ENCODE results near the gene RGS21.

RGS21 gene

DNA sequence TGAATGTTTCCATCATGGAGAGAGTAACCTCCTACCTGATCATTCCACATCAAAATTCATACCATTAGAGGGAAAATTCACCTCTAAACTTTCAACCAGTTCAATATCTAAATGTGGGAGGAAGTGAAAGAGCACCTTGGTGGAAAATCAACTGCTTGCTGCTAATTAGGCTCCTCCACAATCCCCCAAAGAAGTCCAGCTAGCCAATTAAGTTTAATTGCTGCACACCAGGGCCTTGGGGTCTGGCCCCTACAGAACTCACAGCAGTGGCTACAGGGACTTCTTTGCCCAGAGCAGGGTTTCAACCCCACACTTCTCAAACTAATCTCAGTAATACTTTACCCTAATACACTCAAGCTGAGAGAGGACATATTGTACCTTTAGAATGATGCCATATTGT is 62.1 kb downstream of the RGS21 start:
- FAIRE-seq (no peak), DNase-seq (ENCODE audit: low spot score) (no peak)

DNA sequence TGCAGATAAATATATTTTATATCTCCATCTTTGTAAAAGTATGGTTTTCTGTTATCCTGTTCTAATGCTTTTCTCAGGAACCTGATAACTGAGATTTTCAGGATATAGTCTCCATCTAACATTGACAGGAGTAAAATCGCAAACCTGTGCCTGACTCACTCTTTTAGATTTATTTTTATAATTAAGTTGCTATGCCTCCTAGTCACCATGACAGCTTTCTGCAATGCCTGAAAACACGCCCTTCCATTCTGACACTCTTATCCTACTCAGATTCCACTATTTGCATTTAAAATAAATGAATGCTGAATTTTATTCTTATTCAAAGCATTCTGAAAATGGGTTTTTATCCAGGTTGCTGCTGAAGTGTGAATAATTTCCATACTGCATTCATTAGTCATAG is 62.8 kb downstream of the RGS21 start:
- FAIRE-seq, result no peak

DNA sequence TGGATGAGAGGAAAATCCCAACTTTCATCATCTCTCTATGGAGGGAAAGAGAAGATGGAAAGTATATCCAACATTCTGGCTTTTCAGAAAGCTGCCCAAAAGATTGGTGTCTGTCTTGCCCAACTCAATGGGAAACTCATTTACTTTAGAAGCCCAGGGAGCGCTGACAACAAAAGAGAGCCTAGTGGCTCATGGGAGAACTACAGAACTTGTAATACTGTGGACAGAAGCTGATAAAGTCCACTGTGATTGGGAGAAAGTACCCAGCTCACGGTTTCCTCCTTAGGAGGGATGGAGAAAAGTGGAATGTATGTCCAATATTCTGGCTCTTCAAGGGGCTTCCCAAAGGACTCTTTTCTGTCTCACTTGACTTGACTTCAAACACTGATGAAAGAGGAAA is 66.0 kb downstream of the RGS21 start:
- FAIRE-seq (no peak), DNase-seq (ENCODE audit: low spot score) (no peak)

More for the DNA sequence above, 62.8 kb downstream of the RGS21 start:
- DNase-seq (ENCODE audit: low spot score), result no peak

DNA sequence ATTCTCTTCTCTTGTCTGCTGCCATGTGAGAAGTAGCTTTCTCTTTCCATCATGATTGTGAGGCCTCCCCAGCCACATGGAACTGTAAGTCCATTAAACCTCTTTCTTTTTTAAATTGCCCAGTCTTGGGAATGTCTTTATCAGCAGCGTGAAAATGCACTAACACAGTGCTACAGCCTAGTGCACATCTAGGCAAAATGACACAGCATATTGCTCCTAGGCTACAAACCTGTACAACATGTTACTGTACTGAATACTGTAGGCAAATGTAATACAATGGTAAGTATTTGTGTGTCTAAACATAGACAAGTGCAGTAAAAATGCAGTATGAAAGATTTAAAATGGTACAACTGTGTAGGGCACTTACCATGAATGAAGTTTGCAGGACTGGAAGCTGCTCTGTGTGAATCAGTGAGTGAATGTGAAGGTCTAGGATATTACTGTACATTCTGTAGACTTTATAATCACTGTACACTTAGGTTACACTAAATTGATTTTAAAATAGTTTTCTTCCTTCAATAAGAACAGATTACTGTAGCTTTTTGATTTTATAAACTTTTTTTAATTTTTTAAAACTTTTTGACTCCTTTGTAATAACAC is 69.4 kb downstream of the RGS21 start:
- DNase-seq (ENCODE audit: low spot score) (no peak), FAIRE-seq (no peak)

DNA sequence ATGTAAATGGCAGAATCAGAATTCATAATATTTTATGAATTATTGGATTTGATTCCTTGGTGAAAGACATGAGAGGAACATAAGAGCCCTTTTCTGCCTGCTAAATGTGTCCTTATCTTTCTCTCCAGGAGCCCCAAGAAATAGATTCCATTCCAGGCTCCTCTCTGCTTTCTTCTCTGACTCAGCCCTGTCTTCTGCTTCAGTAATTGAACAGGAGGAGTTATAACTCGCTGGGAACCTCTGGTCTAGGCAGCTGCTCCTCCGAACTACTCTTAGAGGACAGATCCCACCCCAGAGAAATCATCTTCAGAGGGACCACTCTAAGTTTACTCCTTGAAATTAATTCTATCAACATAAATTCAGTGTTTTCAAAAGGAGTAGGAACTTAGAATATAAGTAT is 78.4 kb downstream of the RGS21 start:
- no peak for FAIRE-seq
- no peak for DNase-seq (ENCODE audit: low spot score)

DNA sequence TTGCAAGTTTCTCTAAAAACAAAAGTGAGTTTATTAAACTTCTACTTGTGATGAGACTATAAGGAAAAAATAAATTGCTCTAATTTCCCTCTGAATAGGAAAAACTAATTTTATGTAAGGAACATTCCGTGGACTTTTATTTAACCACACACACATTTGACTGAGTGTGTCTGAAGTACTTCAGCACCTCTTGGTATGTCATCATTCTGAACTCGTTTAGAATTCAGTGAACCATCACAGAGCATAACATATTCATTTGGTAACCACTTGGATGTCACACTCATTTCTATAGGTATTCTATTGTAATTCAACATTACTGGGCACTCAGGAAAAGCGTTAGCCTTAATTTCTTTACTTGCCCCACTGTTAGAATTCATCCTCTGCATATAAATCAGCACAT is 79.1 kb downstream of the RGS21 start:
- no peak for FAIRE-seq
- no peak for DNase-seq (ENCODE audit: low spot score)

DNA sequence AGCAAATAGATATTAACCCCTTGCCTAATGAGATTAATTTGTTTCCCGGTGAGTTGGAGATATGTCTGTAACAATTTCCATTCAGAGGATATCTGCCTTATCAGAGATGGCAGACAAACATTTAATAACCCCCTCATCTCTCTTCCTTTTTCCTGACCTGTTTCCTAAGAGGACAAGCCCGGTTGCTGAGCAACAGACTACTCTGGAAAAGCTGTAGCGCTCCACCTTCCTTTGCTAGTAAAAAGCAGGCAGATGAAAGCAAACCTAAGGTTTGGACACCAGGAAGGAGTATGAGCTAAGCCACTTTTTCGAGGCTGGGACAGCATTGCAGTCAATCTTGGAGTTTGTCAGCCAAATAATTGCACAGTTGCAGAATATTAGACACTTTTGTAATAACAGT is 82.4 kb downstream of the RGS21 start:
- FAIRE-seq, result no peak
- DNase-seq (ENCODE audit: low spot score), result no peak

DNA sequence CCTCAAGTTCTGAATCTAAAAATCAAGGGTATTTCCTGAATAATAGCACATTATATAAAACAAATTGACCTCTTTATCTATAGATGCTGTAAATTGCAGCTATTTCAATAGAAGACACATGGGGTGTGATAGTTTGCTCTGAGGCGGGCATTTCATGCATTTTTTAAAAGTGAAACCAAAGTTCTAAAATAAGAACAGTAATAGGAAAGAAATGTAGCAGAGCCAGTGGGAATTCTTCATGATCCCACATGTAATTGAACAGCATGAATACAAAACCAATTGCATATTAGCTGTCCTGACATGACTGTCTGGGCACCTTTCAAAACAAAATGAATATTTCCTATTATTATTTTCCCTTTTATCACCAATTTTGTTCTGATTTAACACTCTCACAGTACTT is 85.0 kb downstream of the RGS21 start:
- FAIRE-seq (no peak), DNase-seq (ENCODE audit: low spot score) (no peak)

DNA sequence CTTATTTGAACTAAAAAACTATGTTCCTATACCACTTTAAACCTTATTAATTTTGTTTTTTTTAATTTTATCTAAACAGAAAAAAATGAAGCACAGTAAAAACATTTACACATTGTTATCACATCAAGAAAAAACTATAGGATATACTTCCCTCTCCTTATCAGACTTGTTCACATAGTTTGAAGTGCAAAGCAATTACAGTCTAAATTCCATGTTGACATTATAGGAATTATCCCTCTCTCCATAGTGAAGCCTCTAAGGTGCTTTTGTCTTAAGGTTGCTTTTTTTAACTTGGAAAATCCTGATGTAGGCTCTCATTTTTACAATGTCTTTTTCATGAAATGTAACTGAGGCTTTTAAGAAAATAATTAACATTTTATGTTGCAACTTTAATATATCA is 85.8 kb downstream of the RGS21 start:
- no peak for DNase-seq (ENCODE audit: low spot score)
- no peak for FAIRE-seq

DNA sequence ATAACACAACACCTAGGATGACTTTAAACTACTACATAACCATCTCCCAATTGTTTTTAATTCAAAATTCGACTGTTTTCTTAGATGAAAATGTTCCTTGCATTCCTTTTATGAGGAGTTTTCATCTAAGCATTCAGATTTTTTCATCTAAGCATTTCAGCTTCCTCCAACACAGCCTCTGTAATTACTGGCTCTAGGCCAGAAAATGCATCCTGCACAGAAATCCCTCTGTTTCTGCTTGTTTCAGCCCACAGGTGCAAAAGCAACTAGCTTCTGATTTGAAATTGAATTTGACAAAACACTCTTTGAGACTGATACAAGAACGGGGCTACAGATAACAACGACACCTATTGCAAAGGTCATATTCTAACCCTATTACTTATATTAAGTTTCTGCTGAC is 90.4 kb downstream of the RGS21 start:
- DNase-seq (ENCODE audit: low spot score), result no peak
- FAIRE-seq, result no peak
